HEK293T (cell line): Measurements from ENCODE around the gene SMG6.

Experiments used
- ARNT ChIP-seq: fragments of 450-650 bp; IDR thresholded peaks from 2 replicates; pipeline ENCODE4 v1.6.1; 2017; ENCODE audit warnings: mild to moderate bottlenecking
- CTBP1 ChIP-seq: fragments of 450-650 bp; IDR thresholded peaks from 2 replicates; pipeline ENCODE4 v1.6.1; 2016; ENCODE audit warnings: borderline replicate concordance
- ELF4 ChIP-seq: fragments of 450-650 bp; IDR thresholded peaks from 2 replicates; pipeline ENCODE4 v1.6.1; 2017; ENCODE audit warnings: antibody characterized with exemption
- FOXK2 ChIP-seq: fragments of 450-650 bp; IDR thresholded peaks from 2 replicates; pipeline ENCODE4 v1.6.1; 2016; ENCODE audit warnings: mild to moderate bottlenecking
- FOXM1 ChIP-seq: fragments of 450-650 bp; IDR thresholded peaks from 2 replicates; pipeline ENCODE4 v1.6.1; 2017; ENCODE audit warnings: mild to moderate bottlenecking, borderline replicate concordance
- HDGF ChIP-seq: fragments of 450-650 bp; IDR thresholded peaks from 2 replicates; pipeline ENCODE4 v1.6.1; 2017; ENCODE audit warnings: antibody characterized with exemption, borderline replicate concordance
- LEF1 ChIP-seq: fragments of 450-650 bp; IDR thresholded peaks from 2 replicates; pipeline ENCODE4 v1.6.1; 2017; ENCODE audit warnings: mild to moderate bottlenecking, borderline replicate concordance
- NFRKB ChIP-seq: fragments of 450-650 bp; IDR thresholded peaks from 2 replicates; pipeline ENCODE4 v1.6.1; 2016; ENCODE audit warnings: mild to moderate bottlenecking, moderate library complexity
- PKNOX1 ChIP-seq: fragments of 450-650 bp; IDR thresholded peaks from 2 replicates; pipeline ENCODE4 v1.6.1; 2016
- SP1 ChIP-seq: fragments of 450-650 bp; IDR thresholded peaks from 2 replicates; pipeline ENCODE4 v1.6.1; 2017
- TARDBP ChIP-seq: fragments of 450-650 bp; IDR thresholded peaks from 2 replicates; pipeline ENCODE4 v1.6.1; 2016
- ZNF384 ChIP-seq: fragments of 450-650 bp; IDR thresholded peaks from 2 replicates; pipeline ENCODE4 v1.6.1; 2016

- TF ChIP-seq FOXM1 = no peak
- TF ChIP-seq NFRKB = no peak
- no peak for TF ChIP-seq LEF1
- no peak for TF ChIP-seq SP1
- no peak for TF ChIP-seq ZNF384
- no peak for TF ChIP-seq TARDBP
- TF ChIP-seq HDGF = no peak
- TF ChIP-seq FOXK2 = no peak
- TF ChIP-seq ELF4 = no peak
- no peak for TF ChIP-seq CTBP1
- no peak for TF ChIP-seq ARNT
- no peak for TF ChIP-seq PKNOX1
These were observed 85.2 kb downstream of the SMG6 start for GRCh38 chr17:2218426-2218825.
